ENCODE data around the gene METTL25B. TPM values are rescaled to one million over a fixed set of nuclear protein-coding genes. Genes with fewer than 3 reads are reported as not detected.
"Not testable (repeated sequence)": the region's sequence is repeated elsewhere in the genome, so short reads cannot be mapped to it uniquely, and the experiment has no call there.

METTL25B gene
- total and polyA plus RNA-seq, 10 donors, result 23.2 to 43.8 (median 33.9) TPM

GRCh38 chr1:156752843-156753482, 24.7 kb downstream of the METTL25B start:
- intact Hi-C loops (cut with DNase I; ENCODE audit: low total_unique reads), result no loop called here
- Histone ChIP-seq H3K4me3 (peak overlapping the region in 7 of 8 donors; percentile 84 to 99 (median 95)), H3K36me3 (no peaks in the 10 kb centered on the region), H3K9me3 (no peaks in the 10 kb centered on the region), H3K27ac (peak overlapping the region in 4 of 8 donors; percentile 94 to 97 (median 96)), H3K27me3 (replicated peaks in 1 of 7) (no peaks in the 10 kb centered on the region), H3K4me1 (peaks cover 35 to 65% (median 43%) of the 10 kb centered on the region in 6 donors)
- DNase-seq, result peak; percentile 58
- TF ChIP-seq POLR2AphosphoS5 (IDR thresholded peaks at IDR 0.05) (no peak), POLR2A (IDR thresholded peaks at IDR 0.05) (no peak)
- TF ChIP-seq, protein P1, sequence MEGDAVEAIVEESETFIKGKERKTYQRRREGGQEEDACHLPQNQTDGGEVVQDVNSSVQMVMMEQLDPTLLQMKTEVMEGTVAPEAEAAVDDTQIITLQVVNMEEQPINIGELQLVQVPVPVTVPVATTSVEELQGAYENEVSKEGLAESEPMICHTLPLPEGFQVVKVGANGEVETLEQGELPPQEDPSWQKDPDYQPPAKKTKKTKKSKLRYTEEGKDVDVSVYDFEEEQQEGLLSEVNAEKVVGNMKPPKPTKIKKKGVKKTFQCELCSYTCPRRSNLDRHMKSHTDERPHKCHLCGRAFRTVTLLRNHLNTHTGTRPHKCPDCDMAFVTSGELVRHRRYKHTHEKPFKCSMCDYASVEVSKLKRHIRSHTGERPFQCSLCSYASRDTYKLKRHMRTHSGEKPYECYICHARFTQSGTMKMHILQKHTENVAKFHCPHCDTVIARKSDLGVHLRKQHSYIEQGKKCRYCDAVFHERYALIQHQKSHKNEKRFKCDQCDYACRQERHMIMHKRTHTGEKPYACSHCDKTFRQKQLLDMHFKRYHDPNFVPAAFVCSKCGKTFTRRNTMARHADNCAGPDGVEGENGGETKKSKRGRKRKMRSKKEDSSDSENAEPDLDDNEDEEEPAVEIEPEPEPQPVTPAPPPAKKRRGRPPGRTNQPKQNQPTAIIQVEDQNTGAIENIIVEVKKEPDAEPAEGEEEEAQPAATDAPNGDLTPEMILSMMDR (IDR thresholded peaks at IDR 0.05 in 8 of 11, conservative IDR thresholded peaks at IDR 0.05 in 3 of 11), result no peak
- WGBS, 5 donors, result 19 to 37% (median 34%) methylated on average over 1 of the region's 1 CpG

GRCh38 chr1:156754219-156754618, 25.9 kb downstream of the METTL25B start:
- DNase-seq, result peak; percentile 14
- Histone ChIP-seq H3K27ac (no peak overlapping the region), H3K9me3 (no peaks in the 10 kb centered on the region), H3K27me3 (replicated peaks in 1 of 7) (no peaks in the 10 kb centered on the region), H3K4me1 (peaks cover 23 to 52% (median 31%) of the 10 kb centered on the region in 6 donors), H3K4me3 (no peak overlapping the region), H3K36me3 (no peaks in the 10 kb centered on the region)
- WGBS, 5 donors, result 62 to 83% (median 71%) methylated on average over 8 of the region's 8 CpGs
- no peak for TF ChIP-seq POLR2AphosphoS5 (IDR thresholded peaks at IDR 0.05)
- TF ChIP-seq POLR2A (IDR thresholded peaks at IDR 0.05), result no peak
- TF ChIP-seq, protein P1 (IDR thresholded peaks at IDR 0.05 in 8 of 11, conservative IDR thresholded peaks at IDR 0.05 in 3 of 11), result no peak
- intact Hi-C loops (cut with DNase I; ENCODE audit: low total_unique reads), result no loop called here

- Histone ChIP-seq H3K9me3 (no peaks in the 10 kb centered on the region), H3K27ac (no peak overlapping the region), H3K36me3 (no peaks in the 10 kb centered on the region), H3K27me3 (replicated peaks in 1 of 7) (no peaks in the 10 kb centered on the region), H3K4me3 (no peak overlapping the region), H3K4me1 (peaks cover 10 to 39% (median 17%) of the 10 kb centered on the region in 6 donors)
- 43 to 62% (median 53%) methylated on average over 5 of the region's 5 CpGs for WGBS, 5 donors
- intact Hi-C loops (cut with DNase I; ENCODE audit: low total_unique reads), result no loop called here
- DNase-seq, result no peak
- no peak for TF ChIP-seq POLR2AphosphoS5 (IDR thresholded peaks at IDR 0.05)
- TF ChIP-seq POLR2A (IDR thresholded peaks at IDR 0.05), result no peak
These were observed 27.3 kb downstream of the METTL25B start for GRCh38 chr1:156755527-156755950.

- TF ChIP-seq, protein P1 (IDR thresholded peaks at IDR 0.05 in 8 of 11, conservative IDR thresholded peaks at IDR 0.05 in 3 of 11), result no peak
- TF ChIP-seq POLR2AphosphoS5 (IDR thresholded peaks at IDR 0.05) (no peak), POLR2A (IDR thresholded peaks at IDR 0.05) (no peak)
- DNase-seq, result no peak
- Histone ChIP-seq H3K27me3 (replicated peaks in 1 of 7) (no peaks in the 10 kb centered on the region), H3K27ac (no peak overlapping the region), H3K4me1 (peaks cover 10 to 37% (median 17%) of the 10 kb centered on the region in 6 donors), H3K36me3 (no peaks in the 10 kb centered on the region), H3K9me3 (no peaks in the 10 kb centered on the region), H3K4me3 (no peak overlapping the region)
- intact Hi-C loops (cut with DNase I; ENCODE audit: low total_unique reads), result no loop called here
- 93 to 100% (median 97%) methylated on average over 1 of the region's 1 CpG for WGBS, 5 donors
These were observed 28.1 kb downstream of the METTL25B start for GRCh38 chr1:156756355-156756754.

DNA sequence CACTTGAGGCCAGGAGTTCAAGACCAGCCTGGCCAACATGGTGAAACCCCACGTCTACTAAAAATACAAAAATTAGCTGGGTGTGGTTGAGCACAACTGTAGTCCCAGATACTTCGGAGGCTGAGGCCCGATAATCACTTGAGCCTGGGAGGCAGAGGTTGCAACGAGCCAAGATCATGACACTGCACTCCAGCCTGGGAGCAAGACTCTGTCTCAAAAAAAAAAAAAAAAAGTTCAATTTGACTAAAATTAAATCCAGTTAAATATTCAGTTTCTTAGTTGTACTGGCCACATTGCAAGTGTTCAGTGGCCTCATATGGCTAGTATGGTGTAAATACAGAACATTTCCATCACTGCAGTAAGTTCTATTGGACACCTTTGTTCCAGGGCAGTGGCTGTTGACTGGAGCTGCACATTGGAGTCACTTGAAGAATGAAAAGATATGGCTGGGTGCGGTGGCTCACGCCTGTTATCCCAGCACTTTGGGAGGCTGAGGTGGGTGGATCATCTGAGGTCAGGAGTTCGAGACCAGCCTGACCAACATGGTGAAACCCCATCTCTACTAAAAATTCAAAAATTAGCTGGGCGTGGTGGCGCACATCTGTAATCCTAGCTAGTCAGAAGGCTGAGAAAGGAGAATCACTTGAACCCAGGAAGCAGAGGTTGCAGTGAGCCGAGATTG, 29.4 kb downstream of the METTL25B start:
- intact Hi-C loops (cut with DNase I; ENCODE audit: low total_unique reads); H3K27me3 ChIP-seq (replicated peaks in 1 of 7); H3K4me3 ChIP-seq; H3K27ac ChIP-seq; H3K36me3 ChIP-seq; H3K9me3 ChIP-seq: not testable (repeated sequence)
- DNase-seq, result peak; percentile 10
- WGBS, 5 donors, result 85 to 91% (median 90%) methylated on average over 10 of the region's 10 CpGs
- H3K4me1 ChIP-seq, result peaks cover 7 to 31% (median 11%) of the 10 kb centered on the region in 6 donors
